ENCODE data around the gene TRIAP1.
"Not testable (repeated sequence)": the region's sequence is repeated elsewhere in the genome, so short reads cannot be mapped to it uniquely, and the experiment has no call there.

The TRIAP1 gene

GRCh38 chr12:120455302-120455701 lies 9.1 kb upstream of the TRIAP1 start:
- TF ChIP-seq CTCF (IDR thresholded peaks at IDR 0.05; ENCODE audit: low read depth, low read length), result no peak
- no peaks in the 10 kb centered on the region for H3K9me3 ChIP-seq (ENCODE audit: severe bottlenecking)
- no peaks in the 10 kb centered on the region for H3K27me3 ChIP-seq (ENCODE audit: insufficient read depth, low read depth, severe bottlenecking)
- H3K36me3 ChIP-seq, result peaks cover 94% of the 10 kb centered on the region
- DNase-seq, result no peak
- H3K4me3 ChIP-seq (ENCODE audit: low read depth, low read length), result no peak overlapping the region
- H3K27ac ChIP-seq, result no peak overlapping the region

- Histone ChIP-seq H3K9me3 (ENCODE audit: severe bottlenecking) (no peaks in the 10 kb centered on the region), H3K27ac (no peak overlapping the region), H3K4me3 (ENCODE audit: low read depth, low read length) (no peak overlapping the region), H3K27me3 (ENCODE audit: insufficient read depth, low read depth, severe bottlenecking) (no peaks in the 10 kb centered on the region), H3K36me3 (peaks cover 94% of the 10 kb centered on the region)
- peak; percentile 59 for TF ChIP-seq CTCF (IDR thresholded peaks at IDR 0.05; ENCODE audit: low read depth, low read length)
- DNase-seq, result no peak
These were observed 7.8 kb upstream of the TRIAP1 start for GRCh38 chr12:120453977-120454376.

- no peak for DNase-seq
- Histone ChIP-seq H3K4me3 (ENCODE audit: low read depth, low read length) (no peak overlapping the region), H3K36me3 (peaks cover 89% of the 10 kb centered on the region), H3K9me3 (ENCODE audit: severe bottlenecking) (no peaks in the 10 kb centered on the region), H3K27ac (no peak overlapping the region; the same call in 1 of the 2 replicates), H3K27me3 (ENCODE audit: insufficient read depth, low read depth, severe bottlenecking) (no peaks in the 10 kb centered on the region)
- no peak for TF ChIP-seq CTCF (IDR thresholded peaks at IDR 0.05; ENCODE audit: low read depth, low read length)
These were observed 7.0 kb upstream of the TRIAP1 start for GRCh38 chr12:120453060-120453750.

GRCh38 chr12:120452524-120452923 lies 6.3 kb upstream of the TRIAP1 start:
- H3K36me3 ChIP-seq, result peaks cover 89% of the 10 kb centered on the region
- not testable (repeated sequence) for H3K27me3 ChIP-seq (ENCODE audit: insufficient read depth, low read depth, severe bottlenecking); H3K4me3 ChIP-seq (ENCODE audit: low read depth, low read length); H3K9me3 ChIP-seq (ENCODE audit: severe bottlenecking); H3K27ac ChIP-seq; DNase-seq

- no peaks in the 10 kb centered on the region for H3K27me3 ChIP-seq (ENCODE audit: insufficient read depth, low read depth, severe bottlenecking)
- peaks cover 74% of the 10 kb centered on the region for H3K36me3 ChIP-seq
- no peak for DNase-seq
- no peak for TF ChIP-seq CTCF (IDR thresholded peaks at IDR 0.05; ENCODE audit: low read depth, low read length)
- no peak overlapping the region for H3K4me3 ChIP-seq (ENCODE audit: low read depth, low read length)
- no peak overlapping the region for H3K27ac ChIP-seq
- no peaks in the 10 kb centered on the region for H3K9me3 ChIP-seq (ENCODE audit: severe bottlenecking)
These were observed 1.8 kb upstream of the TRIAP1 start for GRCh38 chr12:120447992-120448391.

GRCh38 chr12:120446844-120447178 lies 627 bp upstream of the TRIAP1 start:
- peak overlapping the region; percentile 77 for H3K4me3 ChIP-seq (ENCODE audit: low read depth, low read length)
- H3K27ac ChIP-seq, result peak overlapping the region; percentile 92
- not testable (repeated sequence) for H3K27me3 ChIP-seq (ENCODE audit: insufficient read depth, low read depth, severe bottlenecking); DNase-seq; H3K9me3 ChIP-seq (ENCODE audit: severe bottlenecking)
- H3K36me3 ChIP-seq, result peaks cover 71% of the 10 kb centered on the region

GRCh38 chr12:120444676-120445075 lies 1.5 kb downstream of the TRIAP1 start:
- DNase-seq, result no peak
- Histone ChIP-seq H3K27ac (no peak overlapping the region), H3K27me3 (ENCODE audit: insufficient read depth, low read depth, severe bottlenecking) (no peaks in the 10 kb centered on the region), H3K4me3 (ENCODE audit: low read depth, low read length) (no peak overlapping the region), H3K9me3 (ENCODE audit: severe bottlenecking) (no peaks in the 10 kb centered on the region), H3K36me3 (peaks cover 72% of the 10 kb centered on the region)
- TF ChIP-seq CTCF (IDR thresholded peaks at IDR 0.05; ENCODE audit: low read depth, low read length), result no peak

All from WERI-Rb-1 (cell line).